Activated CD8-positive, alpha-beta memory T cell treated with anti-CD3 and anti-CD28 coated beads, Interleukin-2, amount 50 U/mL, for 24 hours (primary cell): ENCODE data around the gene HIBCH.
A peak's percentile ranks its signal among the peaks of the same experiment; 100 is the strongest.
"Not testable (repeated sequence)": the region's sequence is repeated elsewhere in the genome, so short reads cannot be mapped to it uniquely, and the experiment has no call there.

Source experiments
- DNase-seq: peaks from one replicate; pipeline ENCODE4 v3.0.0-alpha.2; 2020; ENCODE audit errors: extremely low read depth

The HIBCH gene

GRCh38 chr2:190319555-190320498 lies at the start of gene HIBCH:
HIBCH (minus strand) TSS chr2:190319826; CDS start chr2:190319750, 76 bp downstream.
- peak; percentile 79 for DNase-seq

- no peak for DNase-seq
Measured at GRCh38 chr2:190367091-190367490, 47.5 kb upstream of the HIBCH start.

GRCh38 chr2:190366248-190366753 lies 46.7 kb upstream of the HIBCH start:
- DNase-seq = no peak

- no peak for DNase-seq
Measured at GRCh38 chr2:190365499-190366204, 46.0 kb upstream of the HIBCH start.

- no peak for DNase-seq
Measured at GRCh38 chr2:190362894-190363293, 43.3 kb upstream of the HIBCH start.

- DNase-seq = no peak
Measured at GRCh38 chr2:190361572-190361971, 41.9 kb upstream of the HIBCH start.

GRCh38 chr2:190360965-190361364 lies 41.3 kb upstream of the HIBCH start:
- DNase-seq = no peak

GRCh38 chr2:190360561-190360960 lies 40.9 kb upstream of the HIBCH start:
- DNase-seq = no peak

- DNase-seq = not testable (repeated sequence)
Measured at GRCh38 chr2:190358655-190359448, 39.2 kb upstream of the HIBCH start.

GRCh38 chr2:190357600-190357999 lies 38.0 kb upstream of the HIBCH start:
- no peak for DNase-seq

GRCh38 chr2:190355968-190356644 lies 36.5 kb upstream of the HIBCH start:
- no peak for DNase-seq

- DNase-seq = no peak
Measured at GRCh38 chr2:190354003-190354690, 34.5 kb upstream of the HIBCH start.

GRCh38 chr2:190353537-190353899 lies 33.9 kb upstream of the HIBCH start:
- no peak for DNase-seq

- DNase-seq = no peak
Measured at GRCh38 chr2:190352668-190353536, 33.3 kb upstream of the HIBCH start.

GRCh38 chr2:190351955-190352354 lies 32.3 kb upstream of the HIBCH start:
- no peak for DNase-seq

GRCh38 chr2:190350371-190350770 lies 30.7 kb upstream of the HIBCH start:
- DNase-seq = no peak

- DNase-seq = no peak
Measured at GRCh38 chr2:190344276-190344827, 24.7 kb upstream of the HIBCH start.

- DNase-seq = no peak
Measured at GRCh38 chr2:190343536-190344275, 24.1 kb upstream of the HIBCH start, which contains the start of gene INPP1. INPP1 (plus strand) TSS chr2:190343589; CDS start chr2:190360103, 16,514 bp downstream.
